GM19240 (cell line): Measurements from ENCODE around the gene SLC17A2.

Source experiments
- DNase-seq: peaks from one replicate; pipeline ENCODE4 v3.0.0; 2011; ENCODE audit warnings: low spot score; ENCODE audit not compliant: insufficient read length

The SLC17A2 gene

DNA sequence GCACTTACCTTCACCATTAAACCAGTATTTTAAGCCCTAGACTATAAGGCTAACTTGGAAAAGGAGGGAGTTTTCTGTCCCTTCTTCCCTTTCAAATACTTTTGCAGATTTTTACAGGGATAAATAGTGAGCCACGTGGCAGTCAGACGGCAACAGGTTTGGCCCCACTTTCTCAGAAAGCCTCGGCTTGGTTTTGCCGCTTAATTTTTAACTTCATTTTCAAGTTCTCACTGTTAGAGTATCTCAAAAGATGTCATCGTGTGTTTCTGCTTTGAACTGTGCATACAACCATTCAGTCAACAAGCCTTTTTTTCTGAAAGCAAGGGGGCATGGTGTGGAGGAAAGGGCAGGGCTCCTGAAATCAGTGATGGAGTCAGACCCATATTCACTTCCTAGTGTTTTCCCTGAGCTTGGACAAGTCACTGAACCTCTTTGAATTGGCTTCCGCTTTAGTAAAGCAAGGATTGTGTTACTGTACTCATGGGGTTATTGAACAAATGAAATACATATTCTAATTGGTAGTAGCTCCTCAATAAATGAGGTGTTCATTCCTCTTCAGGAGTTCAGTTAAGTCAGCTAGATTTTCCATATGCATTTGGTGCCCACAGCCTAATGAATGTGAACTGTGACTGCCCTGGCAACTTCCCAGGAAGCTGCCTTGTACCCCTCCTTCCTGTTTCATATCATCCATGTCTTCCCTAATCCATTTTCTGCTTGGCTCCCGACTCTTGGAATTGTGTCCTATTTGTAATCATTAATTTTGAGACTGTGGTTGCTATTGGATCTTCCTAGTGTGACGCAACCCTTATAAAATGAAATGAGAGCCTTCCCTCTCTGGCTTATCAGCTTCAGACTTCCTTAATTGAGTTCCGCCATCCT lies at the start of gene SLC17A2:
Gene SLC17A2, minus strand, starts transcription at position 160 of the 879 bp plus-strand sequence. CDS start 4,895 bp downstream, outside the sequence.
- no peak for DNase-seq

GRCh38 chr6:25975923-25976560 lies 45.6 kb upstream of the SLC17A2 start:
- DNase-seq: no peak

DNA sequence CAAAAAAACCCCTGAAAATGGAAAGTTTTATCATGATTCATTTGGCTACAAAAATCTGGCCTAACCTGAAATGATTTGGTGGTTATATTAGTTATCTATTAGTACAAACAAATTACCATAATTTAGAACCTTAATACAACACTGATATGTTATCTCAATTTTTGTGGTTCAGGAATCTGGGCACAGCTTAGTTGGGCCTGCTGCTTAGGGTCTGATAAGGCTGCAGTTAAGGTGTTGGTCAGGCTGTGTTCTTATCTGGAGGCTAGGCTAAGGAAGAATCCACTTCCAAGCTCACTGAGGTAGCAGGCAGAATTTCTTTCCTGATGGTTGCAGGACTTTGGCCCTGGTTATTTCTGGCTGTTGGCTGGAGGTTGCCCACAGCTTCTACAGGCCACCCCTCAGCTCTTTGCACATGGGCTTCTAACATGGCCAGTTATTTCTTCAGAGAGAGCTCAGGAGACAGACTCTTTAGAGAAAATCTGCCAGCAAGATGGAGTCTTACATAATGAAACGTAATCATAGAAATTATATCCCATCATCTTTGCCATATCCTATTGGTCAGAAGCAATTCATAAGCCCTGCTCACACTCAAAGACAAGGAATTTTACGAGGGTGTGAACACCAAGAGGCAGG lies 43.5 kb upstream of the SLC17A2 start:
- DNase-seq: no peak

GRCh38 chr6:25972902-25973301 lies 42.4 kb upstream of the SLC17A2 start:
- no peak for DNase-seq

DNA sequence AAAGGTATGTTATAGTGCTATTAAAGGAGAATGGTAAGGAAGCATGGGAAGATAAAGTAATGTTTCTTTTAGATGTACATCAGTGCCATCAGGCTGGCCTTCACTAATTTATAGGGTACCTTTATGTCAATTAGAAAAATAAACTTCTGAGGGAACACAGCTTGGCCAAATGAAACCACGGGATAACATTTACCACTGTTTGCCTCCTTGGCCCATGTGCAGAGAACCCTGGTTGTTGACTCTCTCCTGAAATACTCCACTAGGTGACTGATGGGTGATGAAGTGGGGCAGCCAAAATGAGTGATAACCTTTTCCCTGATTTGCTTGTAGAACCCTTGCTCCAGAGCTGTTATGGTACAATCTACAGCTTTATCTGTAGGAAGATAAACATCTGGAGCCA lies 41.6 kb upstream of the SLC17A2 start:
- DNase-seq: no peak

- no peak for DNase-seq
These were observed 40.8 kb upstream of the SLC17A2 start for GRCh38 chr6:25971187-25971821.

DNA sequence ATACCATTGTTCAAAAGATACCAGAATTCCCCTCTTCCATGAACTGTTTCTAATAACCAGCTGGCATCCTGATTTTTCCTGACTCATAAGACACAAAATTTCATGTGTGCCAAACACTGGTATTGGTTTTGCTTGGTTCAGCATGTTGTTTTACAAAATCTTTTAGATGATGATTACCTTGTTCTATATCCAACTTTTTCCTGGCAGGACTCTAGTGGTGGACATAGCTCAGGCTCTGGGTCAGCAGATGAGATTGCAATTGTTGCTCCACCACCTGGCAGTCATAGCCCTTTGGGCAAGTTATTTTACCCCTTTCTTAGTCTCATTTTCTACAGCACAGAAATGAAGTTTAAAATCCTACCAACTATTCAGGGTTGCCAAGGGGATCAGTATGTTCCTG lies 38.3 kb upstream of the SLC17A2 start:
- no peak for DNase-seq

DNA sequence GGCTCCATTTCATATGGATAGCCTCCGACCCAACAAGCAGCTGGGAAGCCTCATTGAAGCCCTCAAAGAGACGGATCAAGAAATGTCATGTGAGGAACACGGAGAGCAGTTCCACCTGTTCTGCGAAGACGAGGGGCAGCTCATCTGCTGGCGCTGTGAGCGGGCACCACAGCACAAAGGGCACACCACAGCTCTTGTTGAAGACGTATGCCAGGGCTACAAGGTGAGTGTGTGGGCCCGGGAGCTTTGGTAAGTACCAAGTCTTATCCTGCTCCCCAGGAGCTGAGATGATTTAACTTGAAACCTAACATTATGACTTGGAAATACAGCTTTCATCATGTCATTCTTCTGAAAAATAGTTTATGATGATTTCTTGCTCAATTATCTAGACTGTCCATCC lies 36.2 kb upstream of the SLC17A2 start:
- DNase-seq: no peak

DNA sequence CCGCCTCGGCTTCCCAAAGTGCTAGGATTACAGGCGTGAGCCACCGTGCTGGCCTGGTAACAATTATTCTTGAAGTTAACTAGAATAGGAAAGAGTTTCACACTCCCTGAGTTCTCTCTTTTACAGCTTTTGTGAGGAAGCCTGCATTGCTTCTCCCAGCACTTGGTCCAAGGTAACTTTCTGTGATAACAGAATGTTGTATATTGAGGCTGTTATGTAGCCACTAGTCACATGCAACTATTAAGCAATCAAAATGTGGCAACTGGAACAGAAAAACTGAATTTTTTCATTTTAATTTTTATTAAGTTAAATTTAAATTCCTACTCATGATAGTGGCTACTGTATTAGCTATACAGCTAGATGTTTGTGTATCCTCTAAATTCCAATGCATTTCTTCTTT lies 34.6 kb upstream of the SLC17A2 start:
- DNase-seq: no peak

- no peak for DNase-seq
These were observed 33.1 kb upstream of the SLC17A2 start for GRCh38 chr6:25963426-25964123.

DNA sequence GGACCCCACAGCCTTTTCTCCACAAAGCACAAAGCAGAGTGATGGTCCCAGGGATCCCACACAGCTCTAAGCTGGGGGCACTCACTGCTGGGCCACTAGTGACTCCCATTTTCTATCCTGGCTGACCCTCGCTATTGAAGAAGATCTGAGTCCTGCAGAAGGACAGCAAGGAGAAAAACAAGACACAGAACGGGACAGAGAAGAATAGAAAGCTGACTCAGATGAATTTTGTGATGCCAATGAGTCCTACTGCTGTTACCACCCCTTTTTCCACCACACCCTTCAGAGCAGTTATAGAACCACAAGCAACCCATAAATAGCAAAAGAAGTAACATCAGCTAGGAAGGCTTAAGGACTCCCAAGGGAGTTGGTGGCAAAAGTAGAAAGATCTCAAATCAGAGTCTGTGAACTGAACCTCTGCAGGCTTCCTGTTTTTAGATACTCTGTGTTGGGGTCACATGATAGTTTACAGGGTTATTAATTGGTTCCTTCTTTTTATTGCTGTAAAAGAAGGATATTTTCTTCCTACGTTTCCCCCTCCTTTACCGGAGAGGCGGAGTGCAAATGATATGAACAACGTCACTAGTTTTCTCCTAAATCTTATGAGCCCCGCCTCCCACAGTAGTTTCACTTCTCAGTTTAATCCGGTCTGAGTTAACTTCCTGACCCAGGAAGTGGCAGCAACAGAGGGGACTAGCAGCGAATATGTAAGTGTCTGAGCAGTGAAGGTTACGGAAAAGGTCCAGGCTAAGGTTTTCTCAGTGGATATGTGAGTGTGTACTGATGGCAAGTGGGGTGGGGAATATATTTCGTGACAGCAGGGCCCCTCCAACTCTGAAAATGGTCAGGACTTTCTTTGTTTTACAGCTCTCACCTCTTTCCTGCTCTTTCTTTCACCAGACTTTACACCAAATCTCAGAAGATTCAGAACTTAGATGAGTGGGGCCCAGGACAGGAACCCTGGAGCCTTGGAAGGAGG lies 31.9 kb upstream of the SLC17A2 start, which contains the start of gene TRIM38:
Gene TRIM38, plus strand, starts transcription at position 654 of the 979 bp plus-strand sequence. CDS start 3,721 bp downstream, outside the sequence.
- peak; percentile 24 for DNase-seq

DNA sequence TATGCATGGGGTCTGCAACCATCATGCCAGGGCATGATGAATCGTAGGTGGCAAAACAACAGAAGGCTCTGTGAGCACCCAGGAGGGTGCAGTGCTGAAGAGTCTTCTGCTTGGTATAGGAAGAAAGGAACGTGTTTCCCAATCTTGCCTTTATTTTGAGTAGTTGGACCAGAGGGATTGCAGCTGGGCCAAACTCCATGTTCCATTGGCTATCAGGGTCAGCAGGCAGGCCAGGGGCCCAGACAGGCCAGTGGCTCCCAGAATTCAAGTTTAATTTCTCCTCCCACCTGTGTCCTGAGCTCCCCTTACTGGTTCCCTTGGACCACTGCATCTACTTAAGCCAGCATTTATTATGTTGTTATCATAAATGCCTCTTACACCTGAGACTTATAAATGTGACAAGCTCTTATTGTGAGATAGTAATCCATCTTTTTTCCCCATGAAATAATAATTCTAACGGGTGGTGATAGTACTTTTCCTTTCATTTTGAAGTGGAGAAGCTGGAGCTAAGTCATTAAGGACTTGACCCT lies 31.2 kb upstream of the SLC17A2 start:
- no peak for DNase-seq

GRCh38 chr6:25960734-25961133 lies 30.2 kb upstream of the SLC17A2 start:
- no peak for DNase-seq

DNA sequence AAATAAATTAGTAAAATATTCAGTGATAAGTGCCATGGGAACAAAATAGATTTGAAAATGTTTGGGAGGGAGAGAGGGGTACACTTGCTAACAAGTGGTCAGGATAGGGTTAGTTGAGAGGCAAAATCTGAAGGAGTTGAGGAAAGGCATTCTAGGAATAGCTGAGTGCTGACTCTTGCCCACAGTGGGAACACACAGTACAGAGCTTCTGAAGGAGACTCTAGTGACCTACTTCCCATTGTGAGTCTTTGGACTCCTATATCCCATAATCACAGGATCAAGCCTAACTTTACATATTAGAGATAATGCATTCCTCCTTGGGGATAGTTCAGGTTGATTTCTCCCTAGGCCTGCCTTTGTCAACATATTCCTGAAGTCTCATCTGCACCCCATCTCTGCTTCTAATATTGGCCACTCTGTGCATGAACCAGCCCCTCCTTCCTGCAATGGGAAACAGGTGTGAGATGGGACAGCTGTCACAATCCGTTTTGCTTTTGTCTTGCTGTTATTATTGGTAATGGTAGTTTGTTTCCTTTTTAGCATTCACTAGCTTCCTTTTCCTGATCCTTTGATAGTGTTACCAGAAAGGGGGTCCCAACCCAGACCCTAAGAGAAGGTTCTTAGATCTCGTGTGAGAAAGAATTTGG lies 29.5 kb upstream of the SLC17A2 start:
- DNase-seq: no peak

DNA sequence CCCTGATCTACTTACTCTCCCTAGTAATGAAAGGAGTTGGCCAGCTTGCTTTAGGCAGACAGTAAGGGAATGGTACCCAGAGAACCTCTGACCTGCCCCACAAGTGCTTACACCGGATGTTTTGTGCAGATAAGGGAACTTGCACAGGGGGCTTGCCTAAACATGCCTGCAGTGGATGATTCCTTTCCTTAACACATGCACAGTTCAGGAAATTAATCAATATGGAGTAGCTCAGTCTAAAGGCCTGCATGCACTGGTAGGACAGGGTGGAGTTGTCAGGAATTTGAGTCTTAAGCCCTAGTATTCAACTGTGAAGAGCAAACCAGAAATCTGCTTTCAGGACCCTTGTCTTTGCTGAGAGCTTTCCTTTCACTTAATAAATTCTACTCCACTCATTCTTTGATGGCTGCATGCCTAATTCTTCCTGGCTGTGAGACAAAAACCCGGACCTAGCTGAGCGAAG lies 28.2 kb upstream of the SLC17A2 start:
- DNase-seq: no peak

- no peak for DNase-seq
These were observed 25.7 kb upstream of the SLC17A2 start for GRCh38 chr6:25956226-25956625.

DNA sequence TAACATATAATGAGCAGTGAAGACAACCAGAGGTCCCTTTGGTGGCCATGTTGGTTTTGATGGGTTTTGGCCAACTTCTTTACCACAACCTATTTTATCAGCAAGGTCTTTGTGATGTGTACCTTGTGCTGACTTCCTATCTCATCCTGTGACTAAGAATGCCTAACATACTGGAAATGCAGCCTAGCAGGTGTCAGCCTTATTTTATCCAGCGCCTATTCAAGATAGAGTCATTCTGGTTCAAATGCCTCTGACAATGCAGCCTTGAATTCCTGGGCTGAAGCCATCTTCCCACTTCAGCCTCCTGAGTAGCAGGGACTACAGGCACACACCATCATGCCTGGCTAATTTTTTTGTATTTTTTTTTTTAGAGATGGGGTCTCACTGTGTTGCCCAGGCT lies 24.3 kb upstream of the SLC17A2 start:
- no peak for DNase-seq

DNA sequence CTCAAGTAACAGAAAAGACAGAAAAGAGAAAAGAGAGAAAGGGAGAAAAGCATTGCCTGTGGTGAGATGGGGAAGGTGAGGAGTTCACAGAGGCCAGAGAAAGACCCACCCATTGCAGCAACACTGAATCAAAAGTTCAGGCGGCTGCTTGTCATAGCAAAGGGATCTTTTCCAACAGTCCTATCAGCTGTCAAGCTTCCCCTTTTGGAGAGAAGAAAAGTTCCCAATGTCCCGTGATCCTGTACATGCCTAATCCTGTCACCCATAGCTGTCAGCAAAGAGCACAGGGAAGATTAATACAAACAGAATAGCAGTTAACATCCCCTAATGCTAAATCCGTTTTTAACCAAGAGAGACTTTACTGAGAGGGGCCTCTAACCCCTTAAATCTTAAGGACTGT lies 23.2 kb upstream of the SLC17A2 start:
- DNase-seq: no peak

GRCh38 chr6:25952535-25952934 lies 22.0 kb upstream of the SLC17A2 start:
- no peak for DNase-seq
